Right lobe of liver (tissue), 6 donors: ENCODE measurements around the gene VAC14. TPM values are rescaled to one million over a fixed set of nuclear protein-coding genes. Genes with fewer than 3 reads are reported as not detected.

ENCODE experiments used
- ATAC-seq, 4 donors: fragments of 200-7000 bp; cut with Tn5 transposase; one replicate each; pipeline ENCODE4 v1.9.1; 2020; ENCODE audit warnings: mild to moderate bottlenecking in 4 of 4, moderate library complexity in 4 of 4
- DNase-seq, 3 donors: peaks; one replicate each; pipeline ENCODE4 v3.0.0-alpha.2; 2020
- H3K27ac ChIP-seq, 3 donors: fragments of 200-600 bp; one replicate each; pipeline ENCODE4 v1.8.0; 2022
- H3K27me3 ChIP-seq, 2 donors: fragments of 200-600 bp; one replicate each; pipeline ENCODE4 v1.8.0; 2022
- H3K36me3 ChIP-seq, 4 donors: fragments of 200-600 bp; sonication (generic) in 1 of 4; one replicate each; pipeline versions ENCODE4 v1.5.1 to v1.8.0; 2017 to 2022; ENCODE audit warnings: control low read depth in 1 of 4
- H3K4me1 ChIP-seq, 4 donors: fragments of 200-600 bp; sonication (generic) in 1 of 4; one replicate each; pipeline versions ENCODE4 v1.5.1 to v1.8.0; 2017 to 2022; ENCODE audit warnings: control low read depth in 1 of 4
- H3K4me3 ChIP-seq, 3 donors: fragments of 200-600 bp; one replicate each; pipeline ENCODE4 v1.8.0; 2022
- H3K9me3 ChIP-seq, 4 donors: fragments of 200-600 bp; sonication (generic) in 1 of 4; one replicate each; pipeline versions ENCODE4 v1.5.1 to v1.8.0; 2017 to 2022; ENCODE audit warnings: control low read depth in 1 of 4
- POLR2A ChIP-seq: fragments of 450-650 bp; IDR thresholded peaks from one replicate; pipeline ENCODE4 v1.6.1; 2017; ENCODE audit warnings: antibody characterized with exemption, mild to moderate bottlenecking
- WGBS: methylation state at CpG from one replicate; pipeline ENCODE4 v1.1.6; 2018; ENCODE audit warnings: low coverage, low lambda C conversion rate; ENCODE audit not compliant: insufficient coverage; ENCODE audit errors: missing lambda C conversion rate; 5-methylcytosine and 5-hydroxymethylcytosine counted together
- intact Hi-C, 2 donors: fragments of 100-400 bp; cut with DNase I; formaldehyde crosslinking; loops; one replicate each; pipeline versions ENCODE4 v1.11.2 to v1.14.1; 2022
- total RNA-seq, 6 experiments: library from RNA; depleted of rRNA in 2 of 6; stranded (reverse); fragments of >200 nt in 2 of 6; fragmentation: NEBNext Ultra II Directional in 3 of 6; extraction: Animal tissue kit (Norgen Biotek cat#: 25700) in 3 of 6; gene quantifications; one replicate each; pipeline versions ENCODE4 v1.1.0 to v1.2.4, GENCODE V29; 2016 to 2023
- TF ChIP-seq, protein P1 (sequence below), 4 donors: fragments of 200-600 bp in 3 of 4; fragments of 450-650 bp in 1 of 4; IDR thresholded peaks; one replicate each; pipeline versions ENCODE4 v1.5.1 to v1.8.0; 2016 to 2022; ENCODE audit warnings: antibody characterized with exemption in 4 of 4, mild to moderate bottlenecking in 2 of 4
- donor health status: DM: no; HTN: yes; CAD: no.
- donor health status: DM: no; HTN: no; CAD: no.
- donor health status: DM: no; HTN: no; CAD: no.
- donor health status: DM: no; HTN: yes; CAD: no.
- donor health status: DM: no; HTN: yes; CAD: no.

The VAC14 gene
- total RNA-seq, 6 experiments from 2014 or later = 14.3 to 40.2 (median 23.4) TPM

DNA sequence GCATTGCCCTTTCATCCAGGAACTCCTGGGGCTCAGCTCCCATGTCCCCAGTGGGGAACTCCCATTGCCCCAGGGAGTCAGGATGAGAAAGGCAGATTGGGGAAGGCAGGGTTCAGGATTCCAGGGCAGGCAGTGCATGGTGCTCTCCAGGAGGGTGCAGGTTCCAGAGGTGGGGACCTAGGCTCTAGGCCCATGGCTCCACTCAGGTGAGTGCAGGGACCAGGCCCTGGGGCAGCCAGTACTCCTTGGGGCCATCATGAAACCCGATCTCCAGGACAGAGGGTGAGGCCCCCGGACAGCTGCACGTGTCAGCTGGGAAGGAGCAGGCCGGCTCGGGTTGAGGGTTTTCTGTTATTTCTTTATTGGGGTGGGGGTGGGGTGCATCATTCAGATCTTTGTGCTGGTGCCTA is 113.9 kb downstream of the VAC14 start:
- no peak overlapping the region for H3K27ac ChIP-seq
- no CpG with 5 or more reads among the region's 5 CpGs for WGBS

DNA sequence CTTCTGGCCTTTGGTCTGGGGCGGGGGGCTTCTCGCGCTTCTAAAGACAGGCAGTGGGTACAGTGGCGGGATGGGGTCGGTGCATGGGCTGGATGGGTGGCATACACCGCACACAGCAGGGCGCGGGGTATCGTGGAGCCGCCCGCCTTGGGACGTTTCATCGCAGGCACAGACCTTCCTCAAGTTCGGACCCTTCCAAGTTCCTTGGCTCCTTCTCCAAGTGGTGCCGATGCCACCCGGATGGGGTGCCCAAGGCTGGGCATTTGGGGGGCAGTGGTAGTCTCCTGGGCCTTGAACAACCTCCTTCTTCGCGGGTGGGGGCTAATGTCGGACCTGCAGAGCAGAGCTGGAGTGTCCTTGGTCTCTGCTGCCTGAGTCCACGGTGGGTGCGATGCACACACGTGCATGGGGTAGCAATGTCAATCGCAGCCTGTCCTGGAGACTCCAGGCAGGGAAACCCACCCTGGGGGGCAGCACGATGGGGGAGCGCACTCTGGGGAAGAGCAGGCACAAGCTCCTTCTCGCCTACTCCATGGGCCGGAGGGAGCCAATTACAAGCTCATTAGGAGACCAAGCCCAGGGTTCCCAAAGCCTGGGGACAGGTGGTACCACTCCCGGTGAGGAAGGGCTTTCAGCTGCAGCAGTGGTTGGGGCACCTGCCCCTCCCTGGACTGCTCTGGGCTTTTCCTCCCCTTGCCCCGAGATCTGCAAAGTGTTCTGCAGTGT is 114.4 kb downstream of the VAC14 start:
- DNase-seq = peak in 1 of 3 donors; percentile 43
- H3K4me3 ChIP-seq = peak overlapping the region; percentile 16 to 68 (median 40)
- H3K27ac ChIP-seq = peak overlapping the region; percentile 66 to 75 (median 69)
- H3K27me3 ChIP-seq = no peaks in the 10 kb centered on the region
- H3K9me3 ChIP-seq = no peaks in the 10 kb centered on the region
- H3K36me3 ChIP-seq = no peaks in the 10 kb centered on the region
- TF ChIP-seq, protein P1, sequence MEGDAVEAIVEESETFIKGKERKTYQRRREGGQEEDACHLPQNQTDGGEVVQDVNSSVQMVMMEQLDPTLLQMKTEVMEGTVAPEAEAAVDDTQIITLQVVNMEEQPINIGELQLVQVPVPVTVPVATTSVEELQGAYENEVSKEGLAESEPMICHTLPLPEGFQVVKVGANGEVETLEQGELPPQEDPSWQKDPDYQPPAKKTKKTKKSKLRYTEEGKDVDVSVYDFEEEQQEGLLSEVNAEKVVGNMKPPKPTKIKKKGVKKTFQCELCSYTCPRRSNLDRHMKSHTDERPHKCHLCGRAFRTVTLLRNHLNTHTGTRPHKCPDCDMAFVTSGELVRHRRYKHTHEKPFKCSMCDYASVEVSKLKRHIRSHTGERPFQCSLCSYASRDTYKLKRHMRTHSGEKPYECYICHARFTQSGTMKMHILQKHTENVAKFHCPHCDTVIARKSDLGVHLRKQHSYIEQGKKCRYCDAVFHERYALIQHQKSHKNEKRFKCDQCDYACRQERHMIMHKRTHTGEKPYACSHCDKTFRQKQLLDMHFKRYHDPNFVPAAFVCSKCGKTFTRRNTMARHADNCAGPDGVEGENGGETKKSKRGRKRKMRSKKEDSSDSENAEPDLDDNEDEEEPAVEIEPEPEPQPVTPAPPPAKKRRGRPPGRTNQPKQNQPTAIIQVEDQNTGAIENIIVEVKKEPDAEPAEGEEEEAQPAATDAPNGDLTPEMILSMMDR (IDR thresholded peaks at IDR 0.05) = no peak
- no peak for ATAC-seq
- 81% methylated on average over 3 of the region's 29 CpGs for WGBS
- intact Hi-C loops = loop anchor here in 1 of 2 donors (10.0 kb wide), 1 partner anchor 48 kb away; no protein-coding TSS in a partner anchor
- H3K4me1 ChIP-seq = peaks cover 0 to 34% (median 11%) of the 10 kb centered on the region in 4 donors

More for the DNA sequence above, 113.9 kb downstream of the VAC14 start:
- DNase-seq (peak in 2 of 3 donors; percentile 22 to 45), ATAC-seq (no peak)
- Histone ChIP-seq H3K4me1 (peaks cover 0 to 28% (median 8%) of the 10 kb centered on the region in 4 donors), H3K4me3 (no peak overlapping the region), H3K36me3 (no peaks in the 10 kb centered on the region), H3K27me3 (no peaks in the 10 kb centered on the region), H3K9me3 (no peaks in the 10 kb centered on the region)
- intact Hi-C loops = loop anchor here in 1 of 2 donors (10.0 kb wide), 1 partner anchor 48 kb away; no protein-coding TSS in a partner anchor
- no peak for TF ChIP-seq POLR2A
- TF ChIP-seq, protein P1 (IDR thresholded peaks at IDR 0.05) = no peak

DNA sequence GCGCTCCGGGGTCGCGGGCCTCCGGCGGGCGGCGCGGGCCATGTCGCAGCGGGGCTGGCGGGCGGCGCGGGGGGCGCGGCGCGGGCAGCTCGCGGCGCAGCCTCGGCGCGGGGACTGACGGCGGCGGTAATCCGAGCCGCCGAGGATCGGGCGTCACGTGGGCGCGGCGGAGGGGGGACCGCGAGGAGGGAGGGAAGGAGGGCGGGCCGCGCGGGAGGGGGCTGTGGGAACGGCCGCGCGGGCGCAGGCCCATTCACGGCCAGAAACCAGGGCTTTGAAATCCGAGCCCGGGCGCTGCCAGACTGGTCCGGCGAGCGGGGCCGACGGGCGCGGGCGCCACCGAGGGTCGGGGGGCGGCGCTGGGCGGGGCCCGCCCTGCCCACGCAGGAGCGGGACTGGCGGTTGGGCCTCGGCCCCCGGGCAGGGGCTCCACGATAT is 115.0 kb downstream of the VAC14 start, which contains the start of gene MTSS2:
TSS of gene MTSS2 (minus strand) at position 116 of the 438 bp plus-strand sequence. CDS start 262 bp downstream, outside the sequence.
- intact Hi-C loops = loop anchor here in 1 of 2 donors (10.0 kb wide), 1 partner anchor 49 kb away; no protein-coding TSS in a partner anchor
- DNase-seq (peak; percentile 85 to 90 (median 90)), ATAC-seq (peak; percentile 56 to 69 (median 64))
- Histone ChIP-seq H3K27me3 (no peaks in the 10 kb centered on the region), H3K4me3 (peak within 1 kb of the TSS; percentile 68 to 83 (median 71)), H3K36me3 (no peaks in the 10 kb centered on the region), H3K27ac (peak within 1 kb of the TSS; percentile 77 to 88 (median 83)), H3K9me3 (no peaks in the 10 kb centered on the region), H3K4me1 (peaks cover 0 to 40% (median 13%) of the 10 kb centered on the region in 4 donors)
- WGBS = no CpG with 5 or more reads among the region's 72 CpGs
- TF ChIP-seq, protein P1 (IDR thresholded peaks at IDR 0.05) = no peak
- TF ChIP-seq POLR2A = peak; percentile 72

DNA sequence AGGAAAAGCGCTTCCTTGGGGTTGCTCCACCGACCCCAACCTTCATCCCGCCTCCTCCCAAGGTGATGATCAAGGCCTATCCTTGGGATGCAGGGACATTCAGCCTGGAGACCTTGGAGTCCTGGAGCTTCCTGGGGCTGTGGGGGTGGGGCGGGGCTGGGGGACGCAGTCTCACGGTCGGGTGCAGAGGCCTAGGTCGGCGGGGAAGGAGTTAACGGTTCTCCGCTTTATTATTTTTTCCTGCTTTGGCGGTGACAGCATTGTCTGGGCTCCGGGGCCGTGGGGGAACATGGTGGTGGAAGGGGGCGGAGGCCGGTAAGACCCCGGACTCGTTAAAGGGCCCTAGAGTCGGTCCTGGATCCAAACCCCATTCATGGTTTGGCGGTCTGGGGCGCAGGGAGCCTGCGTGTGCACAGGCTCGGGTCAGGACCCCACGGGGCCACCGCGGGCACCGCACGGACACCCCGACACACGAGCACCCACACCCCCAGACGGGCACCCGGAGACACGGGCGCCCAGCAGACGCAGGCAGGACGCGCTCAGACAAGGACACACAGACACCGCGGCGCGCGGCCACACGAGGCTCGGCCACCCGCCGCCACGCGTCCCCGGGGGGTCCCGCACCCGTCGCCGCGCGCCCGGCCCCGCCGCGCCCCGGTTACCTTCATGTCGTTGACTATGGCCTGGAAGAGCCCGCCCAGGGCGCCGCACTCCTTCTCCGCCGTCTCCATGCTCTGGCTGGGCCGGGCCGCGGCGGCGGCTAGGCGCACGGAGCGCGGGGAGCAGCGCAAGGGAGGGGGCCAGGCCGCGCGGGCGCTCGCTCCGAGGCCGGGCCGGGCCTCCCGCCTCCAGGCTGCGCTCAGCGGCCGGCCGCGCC is 115.7 kb downstream of the VAC14 start:
- Histone ChIP-seq H3K27ac (peak overlapping the region; percentile 77 to 88 (median 83)), H3K9me3 (no peaks in the 10 kb centered on the region), H3K4me1 (peaks cover 0 to 40% (median 13%) of the 10 kb centered on the region in 4 donors), H3K36me3 (peaks cover 0 to 4% (median 0%) of the 10 kb centered on the region in 4 donors), H3K4me3 (peak overlapping the region; percentile 68 to 83 (median 71)), H3K27me3 (no peaks in the 10 kb centered on the region)
- peak in 1 of 4 donors; percentile 4 for ATAC-seq
- intact Hi-C loops = loop anchor here in 1 of 2 donors (10.0 kb wide), 1 partner anchor 50 kb away; no protein-coding TSS in a partner anchor
- DNase-seq = peak in 2 of 3 donors; percentile 33 to 67
- TF ChIP-seq, protein P1 (IDR thresholded peaks at IDR 0.05) = no peak
- no peak for TF ChIP-seq POLR2A
- 10% methylated on average over 16 of the region's 90 CpGs for WGBS
